ENCODE data around the gene ZFYVE28.

Gene ZFYVE28

DNA sequence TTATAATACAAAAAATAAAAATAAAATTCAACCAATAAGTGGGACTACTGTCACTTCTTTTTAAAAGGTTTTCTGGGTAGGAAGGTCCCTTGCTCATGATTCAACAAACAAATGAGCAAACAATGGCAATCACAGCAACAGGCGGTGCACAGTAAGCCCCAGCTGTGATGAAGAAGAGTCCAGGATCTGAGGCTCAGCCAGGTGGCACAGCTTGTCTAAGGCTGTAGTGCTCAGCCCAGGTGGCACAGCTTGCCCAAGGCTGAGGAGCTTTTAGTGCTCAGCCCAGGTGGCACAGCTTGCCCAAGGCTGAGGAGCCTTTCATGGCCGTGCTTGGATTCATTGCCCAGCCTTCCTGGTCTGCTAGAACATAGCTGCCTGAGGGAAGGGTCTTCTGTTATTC lies 75.0 kb downstream of the ZFYVE28 start:
- no peak for DNase-seq

DNA sequence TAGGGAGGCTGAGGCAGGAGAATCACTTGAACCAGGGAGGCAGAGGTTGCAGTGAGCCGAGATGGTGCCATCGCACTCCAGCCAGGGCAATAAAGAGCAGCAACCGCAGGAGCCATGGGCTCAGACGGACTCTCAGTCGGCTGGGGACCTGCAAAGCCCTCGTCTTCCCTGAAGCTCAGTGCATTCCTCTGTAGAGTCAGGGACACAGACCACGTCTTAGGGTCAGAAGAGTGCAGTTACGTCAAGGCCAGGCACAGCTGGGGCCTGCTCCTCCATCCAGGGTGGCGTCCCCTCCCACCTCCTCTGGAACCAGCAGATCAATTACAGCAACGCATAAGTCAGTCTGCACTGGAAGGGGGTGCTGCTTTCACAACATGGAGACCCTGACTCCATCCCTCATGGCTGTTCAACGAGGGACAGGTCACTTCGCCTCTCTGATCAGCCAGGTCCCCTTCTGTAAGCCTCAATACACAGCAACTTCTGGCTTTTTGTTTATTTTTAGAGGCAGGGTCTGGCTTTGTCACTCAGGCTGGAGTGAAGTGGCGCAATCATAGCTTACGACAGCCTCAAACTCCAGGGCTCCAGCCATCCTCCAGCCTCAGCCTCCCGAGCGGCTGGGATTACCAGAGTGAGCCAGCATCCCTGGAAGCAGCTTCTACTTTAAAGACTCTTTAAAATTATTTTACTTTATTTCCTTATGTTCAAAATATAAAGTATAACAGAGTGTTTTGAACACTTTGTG lies 76.4 kb downstream of the ZFYVE28 start:
- DNase-seq: no peak

DNA sequence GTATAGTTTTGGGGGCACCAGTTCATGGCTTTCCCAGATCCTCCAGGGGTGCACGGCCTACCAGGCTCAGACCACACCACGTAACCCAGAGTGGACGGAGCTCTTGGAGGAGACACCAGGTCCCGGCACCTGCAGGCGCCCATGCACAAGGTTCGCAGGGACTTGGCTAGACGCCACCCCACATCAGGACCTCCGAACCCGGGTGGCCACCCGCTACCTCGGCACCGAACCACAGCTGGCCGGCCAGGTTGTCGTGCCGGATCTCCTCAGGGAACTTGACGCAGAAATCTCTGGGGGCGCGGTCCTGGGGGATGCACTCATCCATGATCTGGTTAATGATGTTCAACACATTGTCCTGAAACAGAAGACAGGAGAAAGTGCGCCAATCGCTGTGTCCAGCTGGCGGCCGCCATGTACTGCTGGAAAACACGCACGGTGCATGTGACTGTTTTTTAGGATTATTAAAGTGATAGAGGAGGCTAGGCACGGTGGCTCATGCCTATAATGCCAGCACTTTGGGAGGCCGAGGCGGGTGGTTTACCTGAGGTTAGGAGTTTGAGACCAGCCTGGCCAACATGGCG lies 77.1 kb downstream of the ZFYVE28 start:
- no peak for DNase-seq

GRCh38 chr4:2340272-2341061 lies 78.0 kb downstream of the ZFYVE28 start:
- no peak for DNase-seq

GRCh38 chr4:2339458-2340271 lies 78.8 kb downstream of the ZFYVE28 start:
- no peak for DNase-seq

GRCh38 chr4:2338754-2339457 lies 79.5 kb downstream of the ZFYVE28 start:
- DNase-seq: no peak

DNA sequence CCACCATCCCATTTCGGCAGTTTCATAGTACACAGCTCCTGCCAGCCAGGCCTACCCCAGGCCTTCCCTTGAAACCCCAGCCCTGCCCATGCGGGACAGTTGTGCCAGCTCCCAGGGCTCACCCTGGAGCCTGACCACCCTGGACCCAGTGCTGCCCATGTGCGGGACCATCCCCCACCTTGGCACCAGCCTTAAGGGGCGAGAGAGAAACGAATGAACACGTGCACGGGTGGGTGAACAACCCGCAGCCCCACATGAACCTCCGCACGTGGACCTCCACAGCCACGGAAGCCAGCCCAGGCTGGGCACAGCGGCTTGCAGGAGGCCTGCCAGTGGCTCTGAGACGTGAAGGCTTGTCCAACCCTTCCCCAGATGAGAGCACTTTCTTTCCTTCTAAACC lies 80.5 kb downstream of the ZFYVE28 start:
- DNase-seq: no peak

GRCh38 chr4:2337131-2337723 lies 81.2 kb downstream of the ZFYVE28 start:
- DNase-seq: no peak

DNA sequence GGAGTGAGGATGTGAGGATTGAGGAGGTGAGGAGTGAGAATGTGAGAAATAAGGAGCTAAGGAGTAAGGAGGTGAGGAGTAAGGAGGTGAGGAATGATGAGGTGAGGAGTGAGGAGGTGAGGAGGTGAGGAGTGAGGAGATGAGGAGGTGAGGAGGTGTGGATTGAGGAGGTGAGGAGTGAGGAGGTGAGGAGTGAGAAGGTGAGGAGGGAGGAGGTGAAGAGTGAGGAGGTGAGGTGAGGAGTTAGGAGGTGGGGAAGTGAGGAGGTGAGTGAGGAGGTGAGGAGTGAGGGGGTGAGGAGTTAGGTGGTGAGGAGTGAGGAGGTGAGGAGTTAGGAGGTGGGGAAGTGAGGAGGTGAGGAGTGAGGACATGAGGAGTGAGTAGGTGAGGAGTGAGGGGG lies 81.8 kb downstream of the ZFYVE28 start:
- DNase-seq: no peak

GRCh38 chr4:2335729-2336101 lies 82.7 kb downstream of the ZFYVE28 start:
- no peak for DNase-seq

- DNase-seq: no peak
Observed at GRCh38 chr4:2334826-2335728, 83.4 kb downstream of the ZFYVE28 start.

DNA sequence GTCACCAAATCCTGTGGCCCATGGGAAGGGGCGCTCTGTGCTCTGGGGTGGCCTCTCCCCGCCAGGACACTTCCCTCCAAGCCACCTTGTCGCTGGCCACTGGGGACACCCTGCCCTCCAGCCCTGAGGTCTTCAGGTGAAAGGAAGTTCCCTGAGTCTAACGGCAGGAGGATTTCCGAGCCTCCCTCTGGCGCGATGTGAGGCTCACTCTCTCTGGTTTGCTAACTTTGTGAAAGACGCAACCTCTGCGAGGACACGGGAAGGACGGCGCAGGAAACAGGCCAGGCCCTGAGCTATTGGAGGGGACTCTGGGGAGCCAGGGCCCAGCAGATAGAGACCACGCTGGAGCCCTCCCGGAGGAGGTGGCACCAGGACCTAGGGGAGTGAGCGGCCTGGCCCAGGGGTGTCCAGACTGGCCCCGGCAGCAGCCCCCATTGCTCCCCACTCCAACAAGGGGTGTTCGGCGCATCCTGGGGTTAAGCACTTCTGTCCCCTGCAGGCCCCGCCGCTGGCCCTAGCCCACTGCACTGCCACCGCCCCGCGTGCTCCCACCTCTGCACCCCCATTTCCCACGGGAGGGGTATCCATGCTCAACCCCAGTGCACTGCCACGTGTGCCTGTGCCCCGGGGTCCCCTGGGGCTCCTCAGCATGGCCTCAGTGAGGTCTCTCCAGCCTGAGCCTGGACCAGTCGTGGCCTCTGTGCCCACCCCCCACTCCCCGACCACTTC lies 84.4 kb downstream of the ZFYVE28 start:
- no peak for DNase-seq

GRCh38 chr4:2333356-2333841 lies 85.0 kb downstream of the ZFYVE28 start:
- no peak for DNase-seq

DNA sequence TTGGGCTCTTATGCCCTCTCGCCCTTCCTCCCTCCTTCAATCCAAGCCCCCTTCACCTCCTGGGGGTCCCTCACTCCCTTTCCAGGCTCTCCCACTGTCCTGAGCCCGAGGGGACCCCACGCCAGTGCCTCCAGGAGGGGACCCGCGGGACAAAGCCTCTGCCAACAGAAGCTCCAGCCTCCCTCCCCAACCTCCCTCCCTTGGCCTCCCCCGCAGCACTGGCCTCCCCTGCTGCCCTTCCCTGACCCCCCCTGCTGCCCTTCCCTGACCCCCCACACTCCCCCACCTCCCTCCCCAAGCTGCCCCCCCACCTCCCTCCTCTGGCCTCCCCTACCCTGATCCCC lies 85.5 kb downstream of the ZFYVE28 start:
- no peak for DNase-seq

DNA sequence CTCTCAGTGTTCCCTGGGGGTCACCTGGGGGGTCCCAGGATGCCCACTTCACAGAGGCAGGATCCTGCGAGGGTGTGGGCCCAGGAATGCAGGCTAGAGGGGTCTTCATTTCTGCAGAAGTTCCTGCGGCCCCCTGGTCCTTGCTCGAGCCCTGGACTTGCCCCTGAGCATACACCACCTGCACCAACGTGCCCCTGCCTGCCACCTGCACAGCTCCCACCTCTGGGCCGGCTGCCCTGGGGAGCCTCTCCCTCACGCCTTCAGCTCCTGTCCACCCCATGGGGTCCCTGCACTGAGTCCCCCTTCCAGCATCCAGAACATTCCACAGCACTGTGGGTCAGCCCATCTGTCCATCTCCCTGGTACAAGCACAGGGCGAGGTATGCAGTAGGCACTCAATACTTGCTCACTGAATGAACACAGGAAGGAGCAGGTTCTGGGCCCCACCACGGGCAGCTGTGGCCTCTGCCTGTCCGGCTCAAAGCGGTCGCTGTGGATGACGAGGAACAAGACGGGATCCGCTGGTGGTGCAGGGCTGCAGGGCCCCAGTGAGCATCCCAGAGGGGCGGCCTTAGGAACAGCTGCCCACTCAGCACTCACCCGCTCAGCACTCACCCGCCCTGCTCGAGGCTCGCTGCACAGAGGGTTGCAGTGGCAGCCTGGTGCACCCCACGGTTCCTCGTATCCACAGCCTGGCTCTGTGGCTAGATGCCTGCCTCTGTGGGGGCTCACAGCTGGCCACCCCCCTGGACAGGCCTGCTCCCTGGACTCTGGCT lies 86.1 kb downstream of the ZFYVE28 start:
- no peak for DNase-seq

- DNase-seq: no peak
Observed at GRCh38 chr4:2331519-2332200, 86.8 kb downstream of the ZFYVE28 start.

GRCh38 chr4:2331043-2331420 lies 87.4 kb downstream of the ZFYVE28 start:
- DNase-seq: no peak

DNA sequence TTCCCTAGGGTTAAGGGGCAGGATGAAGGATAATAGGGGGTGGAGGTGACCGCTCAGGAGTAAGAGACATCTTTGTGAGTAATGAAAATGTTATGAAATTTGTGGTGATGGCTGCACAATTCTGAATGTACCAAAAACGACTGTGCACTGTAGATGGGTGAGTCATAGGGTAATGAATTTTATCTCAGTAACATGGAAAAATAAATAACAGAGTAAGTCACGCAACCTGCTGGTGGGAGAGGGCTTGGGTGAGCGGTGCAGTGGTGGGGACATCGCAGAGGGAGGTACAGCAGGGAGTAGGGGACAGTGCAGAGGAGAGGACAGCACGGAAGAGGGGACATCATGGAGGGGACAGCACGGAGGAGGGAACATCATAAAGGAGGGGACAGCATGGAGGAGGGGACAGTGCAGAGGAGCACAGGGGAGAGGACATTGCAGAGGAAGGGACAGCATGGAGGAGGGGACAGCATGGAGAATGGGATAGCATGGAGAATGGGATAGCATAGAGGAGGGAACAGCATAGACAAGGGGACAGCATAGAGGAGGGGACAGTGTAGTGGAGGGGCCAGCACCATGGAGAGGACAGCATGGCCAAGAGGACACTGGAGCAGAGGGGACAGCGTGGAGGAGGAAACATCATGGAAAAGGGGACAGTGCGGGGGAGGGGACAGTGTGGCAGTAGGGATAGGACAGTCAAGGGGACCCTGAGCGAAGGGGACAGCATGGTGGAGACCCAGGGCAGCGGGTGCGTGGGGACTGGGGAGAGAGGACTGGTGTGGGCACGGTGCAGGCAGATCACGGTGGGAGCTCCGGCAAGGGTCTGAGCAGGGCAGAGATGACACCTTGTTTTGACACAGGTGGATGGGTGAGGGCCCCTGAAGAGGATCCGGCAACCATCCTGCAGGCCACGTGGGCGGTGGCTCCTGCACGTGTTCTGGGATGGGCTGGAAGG lies 88.1 kb downstream of the ZFYVE28 start:
- peak; percentile 95 for DNase-seq
